ENCODE results near the gene SYCE3. TPM values are rescaled to one million over a fixed set of nuclear protein-coding genes. Genes with fewer than 3 reads are reported as not detected.
A peak's percentile ranks its signal among the peaks of the same experiment; 100 is the strongest.

The SYCE3 gene
- total and polyA plus RNA-seq, 2 experiments from 2014 or later: not detected

GRCh38 chr22:50601669-50602337 is 39.1 kb upstream of the SYCE3 start:
- Histone ChIP-seq H3K27me3 (ENCODE audit: insufficient read depth) (peaks cover 90% of the 10 kb centered on the region), H3K4me2 (no peak overlapping the region), H3K79me2 (replicated peaks; ENCODE audit: insufficient read depth) (no peaks in the 10 kb centered on the region), H3K9me2 (ENCODE audit: insufficient read depth) (no peaks in the 10 kb centered on the region), H3K36me3 (ENCODE audit: insufficient read depth) (no peaks in the 10 kb centered on the region), H3F3A (replicated peaks; ENCODE audit: low read depth) (no peaks in the 10 kb centered on the region), H4K20me1 (replicated peaks; ENCODE audit: insufficient read depth) (no peaks in the 10 kb centered on the region; the same call in 1 of the 2 replicates), H3K4me1 (ENCODE audit: insufficient read depth) (no peaks in the 10 kb centered on the region; the same call in 1 of the 2 replicates), H3K4me3 (no peak overlapping the region), H3K27ac (ENCODE audit: low read depth) (no peak overlapping the region), H2AFZ (no peak overlapping the region)
- peaks cover 68% of the 10 kb centered on the region for H3K27me3 Mint-ChIP-seq (ENCODE audit: insufficient read depth, low read depth, poor library complexity)
- H3K27ac Mint-ChIP-seq: no peak overlapping the region
- H3K4me3 Mint-ChIP-seq: peak overlapping the region; percentile 63
- TF ChIP-seq ETS1 (IDR thresholded peaks at IDR 0.05): no peak
- TF ChIP-seq POLR2AphosphoS5 (IDR thresholded peaks at IDR 0.05; ENCODE audit: low read depth): no peak
- no peak for TF ChIP-seq ZNF331 (CRISPR knock-in tag; IDR thresholded peaks at IDR 0.05; ENCODE audit: low read depth)
- TF ChIP-seq EZH2phosphoT487 (IDR thresholded peaks at IDR 0.05; ENCODE audit: unreplicated experiment): no peak
- TF ChIP-seq CREB1 (CRISPR knock-in tag; IDR thresholded peaks at IDR 0.05; ENCODE audit: low read depth): no peak
- no peak for TF ChIP-seq ZNF462 (CRISPR knock-in tag; IDR thresholded peaks at IDR 0.05)
- TF ChIP-seq EZH2 (IDR thresholded peaks at IDR 0.05; ENCODE audit: low read depth, unreplicated experiment): peak; percentile 35
- 0 out of 3 replicates have a peak, but pooled peaks cover 3% of the 10 kb centered on the region for H3K9me3 Mint-ChIP-seq
- H3K4me1 Mint-ChIP-seq: peaks cover 16% of the 10 kb centered on the region
- DNase-seq (ENCODE audit: low spot score) (no peak), ATAC-seq (no peak)
- H3K36me3 Mint-ChIP-seq (ENCODE audit: low read depth): peaks cover 3% of the 10 kb centered on the region; the same call in 1 of the 3 replicates

Data from GM23338 (cell line).